Stimulated activated naive CD4-positive, alpha-beta T cell (primary cell): ENCODE data around the gene KRTCAP3.
A peak's percentile ranks its signal among the peaks of the same experiment; 100 is the strongest.

Experiments used
- DNase-seq, 6 experiments: peaks; one replicate each; lab custom pipeline; 2025; lab: John Stamatoyannopoulos, UW

The KRTCAP3 gene

GRCh38 chr2:27441226-27441926 lies 805 bp upstream of the KRTCAP3 start:
- no peak for DNase-seq

GRCh38 chr2:27442920-27443282 lies 720 bp downstream of the KRTCAP3 start:
- DNase-seq, result no peak

GRCh38 chr2:27445155-27445554 lies 3.0 kb downstream of the KRTCAP3 start:
- no peak for DNase-seq

GRCh38 chr2:27445615-27446014 lies 3.4 kb downstream of the KRTCAP3 start:
- DNase-seq, result no peak

- DNase-seq, result no peak
Measured at GRCh38 chr2:27446057-27446456, 3.9 kb downstream of the KRTCAP3 start.

- no peak for DNase-seq
Measured at GRCh38 chr2:27448381-27448780, 6.2 kb downstream of the KRTCAP3 start.

GRCh38 chr2:27451095-27451494 lies 8.9 kb downstream of the KRTCAP3 start:
- DNase-seq, result no peak

GRCh38 chr2:27453968-27454367 lies 11.8 kb downstream of the KRTCAP3 start:
- DNase-seq, result no peak

GRCh38 chr2:27461118-27461517 lies 18.9 kb downstream of the KRTCAP3 start:
- DNase-seq, result no peak

GRCh38 chr2:27464443-27464842 lies 22.3 kb downstream of the KRTCAP3 start:
- no peak for DNase-seq

- DNase-seq, result no peak
Measured at GRCh38 chr2:27471961-27472360, 29.8 kb downstream of the KRTCAP3 start.

- no peak for DNase-seq
Measured at GRCh38 chr2:27485496-27485895, 43.3 kb downstream of the KRTCAP3 start.

GRCh38 chr2:27489118-27489497 lies 46.9 kb downstream of the KRTCAP3 start:
- peak in 1 of 6 experiments; percentile 27 for DNase-seq

GRCh38 chr2:27489498-27490397 lies 47.6 kb downstream of the KRTCAP3 start, which contains the start of gene IFT172:
TSS of gene IFT172 (minus strand) at chr2:27489743. CDS start at chr2:27489653, 90 bp downstream.
- DNase-seq, result peak; percentile 95 to 100 (median 99)

- DNase-seq, result no peak
Measured at GRCh38 chr2:27492557-27492956, 50.4 kb downstream of the KRTCAP3 start.

GRCh38 chr2:27493948-27494283 lies 51.7 kb downstream of the KRTCAP3 start:
- no peak for DNase-seq
